Measurements from ENCODE around the gene DDX39A.
A peak's percentile ranks its signal among the peaks of the same experiment; 100 is the strongest.
"Not testable (repeated sequence)": the region's sequence is repeated elsewhere in the genome, so short reads cannot be mapped to it uniquely, and the experiment has no call there.

DDX39A gene

GRCh38 chr19:14383661-14384555 is 35.2 kb downstream of the DDX39A start:
- peak; percentile 50 for DNase-seq

- peak; percentile 59 for DNase-seq
Observed at GRCh38 chr19:14381689-14382474, 37.3 kb downstream of the DDX39A start.

GRCh38 chr19:14379294-14380065 is 39.7 kb downstream of the DDX39A start:
- no peak for DNase-seq

- no peak for DNase-seq
Observed at GRCh38 chr19:14378890-14379289, 40.3 kb downstream of the DDX39A start.

GRCh38 chr19:14377883-14378328 is 41.2 kb downstream of the DDX39A start:
- no peak for DNase-seq

GRCh38 chr19:14375582-14376291 is 43.4 kb downstream of the DDX39A start:
- DNase-seq, result no peak

GRCh38 chr19:14375055-14375581 is 44.0 kb downstream of the DDX39A start:
- peak; percentile 54 for DNase-seq

- DNase-seq, result not testable (repeated sequence)
Observed at GRCh38 chr19:14374313-14374712, 44.8 kb downstream of the DDX39A start.

- not testable (repeated sequence) for DNase-seq
Observed at GRCh38 chr19:14372384-14373077, 46.6 kb downstream of the DDX39A start.

GRCh38 chr19:14371301-14371821 is 47.8 kb downstream of the DDX39A start:
- DNase-seq, result no peak

GRCh38 chr19:14370940-14371280 is 48.2 kb downstream of the DDX39A start:
- no peak for DNase-seq

GRCh38 chr19:14370169-14370939 is 48.8 kb downstream of the DDX39A start:
- DNase-seq, result peak; percentile 36

- DNase-seq, result peak; percentile 72
Observed at GRCh38 chr19:14369399-14370168, 49.6 kb downstream of the DDX39A start.

GRCh38 chr19:14368011-14368513 is 51.1 kb downstream of the DDX39A start:
- DNase-seq, result no peak

GRCh38 chr19:14367016-14367415 is 52.1 kb downstream of the DDX39A start:
- no peak for DNase-seq

- peak; percentile 82 for DNase-seq
Observed at GRCh38 chr19:14366529-14366928, 52.6 kb downstream of the DDX39A start.

GRCh38 chr19:14364098-14364443 is 55.1 kb downstream of the DDX39A start:
- DNase-seq, result not testable (repeated sequence)

GRCh38 chr19:14363183-14364097 is 55.7 kb downstream of the DDX39A start:
- peak; percentile 65 for DNase-seq

All from activated CD4-positive, CD25-positive, alpha-beta regulatory T cell treated with anti-CD3 and anti-CD28 coated beads, Interleukin-2, amount 50 U/mL, for 72 hours (primary cell).